HG03175 (cell line): Measurements from ENCODE around the gene ALAS1.

Source experiments
- ATAC-seq: cut with Tn5 transposase; IDR thresholded peaks from one replicate; pipeline ENCODE4 v1.9.1; 2021; ENCODE audit warnings: mild to moderate bottlenecking, moderate library complexity; ENCODE audit not compliant: unreplicated experiment

Gene ALAS1

DNA sequence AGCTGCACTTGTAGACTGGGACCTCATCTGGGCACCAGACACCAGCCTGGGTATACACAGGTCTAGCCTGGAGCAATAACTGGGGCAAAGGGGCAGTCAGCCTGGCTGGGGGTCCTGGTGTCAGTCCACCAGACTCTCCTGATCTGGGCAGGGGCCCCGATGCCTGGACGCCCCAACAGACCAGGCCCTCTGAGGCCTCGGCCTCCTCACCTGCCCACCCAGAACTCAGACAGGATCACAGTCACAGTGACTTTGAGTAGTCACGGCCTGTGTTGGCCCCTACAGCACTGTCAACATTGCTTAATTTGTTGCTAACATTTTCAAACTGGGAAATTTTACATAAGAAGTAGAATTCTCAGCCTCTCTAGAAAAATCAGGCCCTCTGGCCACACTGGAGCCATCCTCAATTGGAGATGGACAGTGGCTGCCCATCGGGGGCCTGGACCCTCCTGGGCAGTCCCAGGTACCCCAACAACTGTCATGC, 35.2 kb downstream of the ALAS1 start:
- no peak for ATAC-seq

DNA sequence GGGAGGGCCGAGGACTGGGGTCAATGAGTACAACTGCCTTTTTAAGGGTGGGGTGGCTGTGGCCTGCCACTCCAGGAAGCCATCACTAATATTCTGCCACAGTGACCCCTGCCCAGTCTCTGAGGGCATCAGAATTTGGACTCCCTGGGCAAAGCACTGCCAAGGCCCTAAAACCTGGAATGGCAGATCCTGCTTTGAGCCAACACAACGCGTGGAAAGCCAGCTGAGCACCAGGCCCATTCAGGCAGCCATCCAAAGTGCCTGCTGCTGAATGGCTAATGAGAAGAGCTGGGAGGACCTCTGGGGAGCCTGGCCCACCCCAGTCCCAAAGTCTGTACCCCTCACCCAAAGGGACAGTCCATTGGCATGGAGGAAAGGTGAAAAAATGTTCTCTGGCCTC, 36.0 kb downstream of the ALAS1 start:
- ATAC-seq = no peak

DNA sequence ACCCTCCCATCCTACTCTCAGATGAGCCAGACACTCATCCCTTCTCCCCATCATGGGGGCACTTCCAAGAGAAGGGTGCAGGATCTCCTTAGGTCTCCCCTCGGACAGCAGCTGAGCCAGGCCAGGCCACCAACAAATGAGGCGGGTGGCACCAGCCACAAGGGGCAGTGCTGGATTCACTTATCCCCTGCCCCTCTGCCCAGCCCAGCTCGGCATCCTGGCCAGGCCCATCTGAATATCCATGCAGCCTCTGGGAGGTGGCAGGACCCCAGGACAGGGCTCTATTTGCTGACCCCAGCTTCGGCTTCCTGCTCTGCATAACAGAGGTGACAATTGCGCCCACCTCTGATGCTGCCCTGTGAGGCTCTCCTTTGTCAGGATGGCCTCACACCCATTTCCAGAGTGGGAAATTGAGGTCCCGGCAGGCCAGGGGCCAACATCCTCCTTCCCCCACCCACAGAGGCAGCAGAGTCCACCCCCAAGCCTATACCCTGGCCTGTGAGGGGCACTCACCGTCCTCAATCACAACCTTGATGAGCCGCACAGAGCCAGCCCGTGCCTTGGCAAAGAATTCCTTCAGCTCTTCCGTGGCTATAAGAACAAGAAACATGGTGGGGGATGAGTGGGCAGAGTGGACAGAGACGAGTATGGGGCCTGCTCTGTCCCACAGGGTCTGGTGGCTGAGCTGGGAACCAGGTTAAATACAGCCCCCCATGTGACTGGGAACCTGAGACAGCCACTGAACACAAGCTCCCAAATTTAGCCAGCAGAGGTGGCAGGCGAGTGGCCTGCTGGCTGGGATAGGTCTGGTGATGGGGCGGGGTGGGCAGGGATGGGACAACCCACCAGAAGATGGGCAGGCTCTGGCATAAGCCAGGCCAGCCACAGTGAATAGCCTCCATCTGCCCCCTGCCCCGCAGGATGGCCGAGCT, 36.8 kb downstream of the ALAS1 start:
- ATAC-seq = no peak

DNA sequence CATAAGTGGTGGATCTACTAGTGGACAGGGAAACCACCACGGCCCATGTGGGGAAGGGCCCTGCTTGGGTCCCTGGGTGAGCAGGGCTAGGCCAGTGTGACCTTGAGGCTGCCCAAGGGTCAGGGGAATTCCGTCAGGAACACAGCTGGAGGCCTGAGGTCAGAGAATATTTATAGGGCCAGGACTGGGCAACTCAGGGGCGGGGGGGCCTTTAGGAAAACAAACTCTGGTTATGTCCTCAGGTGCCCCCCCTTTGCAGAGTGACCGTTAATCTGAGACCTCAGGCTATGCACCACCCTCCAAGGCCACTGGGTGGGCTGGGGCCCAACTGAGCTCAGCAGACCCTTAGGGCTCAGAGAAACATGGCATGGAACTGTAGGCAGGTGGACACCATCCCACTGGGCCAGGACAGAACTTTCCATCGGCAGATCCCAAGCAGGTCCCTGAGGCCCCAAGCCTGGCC, 38.5 kb downstream of the ALAS1 start:
- ATAC-seq = no peak

DNA sequence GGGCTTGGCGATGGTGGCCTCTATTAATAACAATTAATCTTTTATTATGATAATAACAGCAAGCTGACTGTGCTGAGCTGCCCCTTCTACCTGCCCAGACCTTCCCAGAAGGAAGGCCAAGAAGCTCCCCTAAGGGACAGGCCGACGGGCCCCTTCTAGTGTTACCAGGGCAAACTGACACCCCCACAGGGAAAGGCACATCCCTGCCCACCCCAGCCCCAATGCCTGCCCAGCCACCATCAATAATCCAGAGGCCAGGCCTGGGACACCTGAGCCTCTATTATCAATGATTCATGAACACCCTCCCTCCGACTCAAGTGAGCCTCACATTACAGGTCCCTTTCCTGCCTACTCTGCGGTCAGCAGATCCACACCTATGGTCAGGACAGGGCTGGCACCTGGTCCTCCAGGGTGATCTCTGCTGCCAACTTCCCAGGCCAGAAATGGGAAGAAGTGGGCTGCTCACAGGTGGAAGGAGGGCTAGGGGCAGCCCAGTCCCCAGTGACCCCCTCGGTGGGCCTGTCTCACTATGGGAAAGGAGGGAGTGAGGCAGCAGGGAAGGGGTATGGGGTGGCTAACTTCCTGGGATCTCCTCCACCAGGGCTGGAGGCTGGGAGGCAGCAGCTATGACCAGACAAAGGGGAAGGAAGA, 39.2 kb downstream of the ALAS1 start:
- ATAC-seq = no peak

DNA sequence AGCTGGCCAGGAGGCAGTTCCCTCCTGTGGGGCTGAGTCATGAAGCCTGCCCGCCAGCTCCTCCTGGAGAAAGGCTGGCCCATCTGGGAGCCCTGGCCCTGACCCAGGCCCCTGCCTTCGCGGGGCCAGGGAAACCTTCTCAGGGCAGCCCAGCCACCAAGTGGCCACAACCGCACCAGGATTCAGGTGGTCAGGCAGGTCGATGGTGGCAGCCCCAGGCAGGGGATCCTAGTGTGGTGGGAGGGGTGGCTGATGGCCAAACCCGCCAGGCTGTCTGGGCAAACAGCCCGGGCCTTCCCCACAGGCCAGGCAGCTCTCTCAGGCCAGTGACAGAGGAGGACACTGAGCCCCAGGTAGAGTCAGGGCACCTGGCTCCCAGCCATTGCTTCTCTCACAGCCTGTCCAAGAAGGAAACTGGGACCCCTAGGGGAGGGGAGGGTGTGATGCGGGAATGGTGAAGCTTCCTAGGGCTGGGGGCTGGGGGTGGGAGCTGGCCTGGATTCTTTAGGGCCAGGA, 39.8 kb downstream of the ALAS1 start:
- ATAC-seq = no peak

DNA sequence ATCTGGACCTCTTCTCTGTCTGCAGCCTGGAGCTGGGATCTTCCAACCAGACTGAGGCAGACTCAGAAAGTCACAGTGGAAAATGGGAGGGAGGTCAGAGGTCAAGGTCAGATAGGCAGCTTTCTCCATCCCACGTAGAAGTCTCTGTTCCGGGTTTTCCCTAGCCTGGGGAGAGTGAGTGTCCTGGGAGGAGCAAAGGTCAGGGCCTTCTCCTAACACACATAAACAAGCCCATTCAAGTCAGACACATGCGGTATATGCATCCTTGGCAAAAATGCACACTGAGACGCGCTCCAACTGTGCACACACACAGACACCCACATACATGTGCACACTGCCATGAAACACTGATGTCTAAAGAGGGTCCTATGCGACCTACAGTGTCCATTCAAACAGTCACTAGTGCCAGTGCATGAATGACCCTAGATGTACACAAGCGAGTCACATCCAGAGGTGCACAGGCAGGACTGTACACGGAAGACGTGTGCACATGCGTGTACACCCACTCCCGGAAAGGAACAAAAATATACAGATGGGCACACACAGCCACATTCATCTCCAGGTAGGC, 40.3 kb downstream of the ALAS1 start:
- ATAC-seq = no peak

DNA sequence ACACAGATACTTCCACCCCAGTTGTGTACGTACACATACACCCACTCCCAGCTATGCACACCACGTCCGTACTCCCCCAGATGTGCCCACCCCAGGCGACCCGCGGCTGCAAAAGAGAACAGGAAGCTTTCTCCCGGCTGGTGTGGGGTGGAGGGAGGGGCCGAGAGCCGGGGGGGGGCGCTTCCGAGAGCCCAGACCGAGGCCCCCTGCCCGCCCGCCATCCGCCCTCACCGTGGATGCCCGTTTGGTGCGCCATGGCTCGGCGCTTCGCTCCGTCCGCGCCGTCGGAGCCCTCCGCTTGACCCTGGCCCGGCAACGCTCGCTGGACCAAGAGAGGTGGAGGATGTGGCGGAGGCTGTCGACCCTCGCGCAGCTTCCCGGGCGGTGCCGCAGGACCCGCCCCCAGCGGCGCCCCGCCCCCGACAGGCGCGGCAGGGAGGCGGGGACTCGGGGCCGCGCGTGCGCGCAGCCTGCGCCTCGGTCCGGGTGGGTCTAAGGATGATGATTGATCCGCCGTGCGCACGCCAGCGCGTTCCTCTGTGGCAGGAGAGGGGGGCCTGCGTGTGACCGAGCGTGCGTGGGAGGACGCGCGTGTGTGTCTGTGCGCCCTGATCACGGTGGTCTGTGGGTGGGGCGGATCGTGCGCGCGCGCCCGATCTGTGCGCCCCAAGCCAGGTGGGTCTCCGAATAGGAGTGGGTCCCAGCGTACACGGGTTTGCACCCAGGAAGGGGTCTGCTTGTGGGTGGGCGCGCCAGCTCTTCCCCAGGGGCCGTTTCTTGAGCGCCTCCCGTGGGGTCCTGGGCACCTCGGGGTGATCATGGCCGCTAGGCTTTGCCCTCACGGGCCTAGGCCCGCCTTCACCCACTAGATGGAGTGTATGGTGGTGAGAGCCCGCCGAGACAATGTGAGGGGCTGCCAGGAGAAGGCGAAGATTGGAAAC, 41.1 kb downstream of the ALAS1 start, which contains the start of gene TWF2:
TSS of gene TWF2 (minus strand) at position 398 of the 941 bp plus-strand sequence. CDS start at position 256, 142 bp downstream.
- ATAC-seq = peak; percentile 80

DNA sequence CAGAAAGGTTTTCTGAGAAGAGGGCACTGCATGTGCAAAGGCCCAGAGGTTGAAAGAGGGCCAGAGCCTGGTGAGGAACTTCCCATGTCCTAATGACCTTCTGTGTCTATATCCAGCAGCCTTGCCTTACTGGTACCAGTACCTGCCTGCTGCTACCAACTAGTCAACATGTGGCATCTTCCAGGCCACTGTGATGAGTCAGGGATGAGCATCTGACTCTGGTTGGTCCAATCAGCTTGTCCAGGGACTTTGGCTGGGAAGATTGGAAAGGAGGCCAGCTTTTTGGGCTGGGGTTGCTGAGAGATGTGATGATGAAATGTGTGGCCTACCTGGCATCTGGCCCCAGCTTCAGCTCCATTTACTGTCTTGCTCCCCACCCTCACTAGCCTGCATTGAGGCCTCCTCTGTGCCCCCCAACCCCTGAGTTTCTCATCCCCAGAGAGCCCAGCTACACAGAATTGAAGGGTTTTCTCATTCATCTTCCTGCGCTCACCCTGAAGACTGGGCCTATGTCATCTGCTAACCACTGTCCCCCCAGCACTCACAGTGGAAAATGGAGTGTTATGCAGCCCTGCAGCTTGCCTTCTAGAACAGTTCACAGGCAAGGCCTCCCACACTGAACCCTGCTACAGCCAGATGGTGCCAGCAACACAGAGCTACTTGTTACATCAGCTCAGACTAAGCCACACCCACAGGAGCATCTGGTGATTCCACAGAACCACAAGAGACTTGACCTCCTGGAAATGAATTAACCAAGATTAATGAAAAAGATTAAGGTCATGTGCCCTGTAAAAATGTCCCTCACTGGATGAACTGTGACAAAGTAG, 42.3 kb downstream of the ALAS1 start:
- ATAC-seq = no peak

DNA sequence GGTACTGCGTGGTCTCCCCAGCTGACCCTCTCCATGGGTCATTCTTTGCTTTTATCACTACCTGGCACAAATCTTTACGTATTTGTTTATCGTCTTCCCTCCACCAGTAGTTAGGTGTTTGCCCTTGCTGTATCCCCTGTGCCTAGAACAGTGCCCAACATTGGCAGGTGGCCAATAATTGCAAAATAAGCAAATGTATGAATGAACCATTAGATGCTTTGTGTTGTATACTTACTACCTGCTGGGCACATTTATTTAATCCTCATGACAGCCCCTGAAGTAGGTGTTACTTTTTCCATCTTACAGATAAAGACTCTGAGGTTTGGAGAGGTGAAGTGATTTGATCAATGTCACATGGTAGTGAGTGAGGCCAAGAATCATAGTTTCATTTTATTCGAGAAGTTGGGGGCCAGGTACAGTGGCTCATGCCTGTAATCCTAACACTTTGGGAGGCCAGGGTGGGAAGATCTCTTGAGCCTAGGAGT, 43.0 kb downstream of the ALAS1 start:
- no peak for ATAC-seq

DNA sequence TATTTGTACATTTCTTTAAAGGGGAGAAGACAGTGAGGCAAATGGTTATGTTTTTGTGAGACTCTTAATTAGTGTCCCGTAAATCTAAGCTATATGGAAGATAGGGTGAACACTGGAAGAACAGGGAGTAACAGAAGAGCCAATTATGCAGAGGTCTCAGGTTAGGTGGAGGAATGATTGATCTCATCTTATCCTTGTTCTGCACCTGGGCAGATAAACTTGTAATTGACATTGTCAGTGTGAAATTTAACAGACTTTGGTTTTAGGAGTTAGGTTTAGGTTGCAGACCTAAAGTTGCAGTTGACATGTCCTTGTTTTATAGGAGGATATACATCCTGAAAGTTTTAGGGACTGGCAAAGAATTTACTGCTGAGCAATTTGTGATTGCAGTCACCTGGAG, 44.1 kb downstream of the ALAS1 start:
- ATAC-seq = no peak

DNA sequence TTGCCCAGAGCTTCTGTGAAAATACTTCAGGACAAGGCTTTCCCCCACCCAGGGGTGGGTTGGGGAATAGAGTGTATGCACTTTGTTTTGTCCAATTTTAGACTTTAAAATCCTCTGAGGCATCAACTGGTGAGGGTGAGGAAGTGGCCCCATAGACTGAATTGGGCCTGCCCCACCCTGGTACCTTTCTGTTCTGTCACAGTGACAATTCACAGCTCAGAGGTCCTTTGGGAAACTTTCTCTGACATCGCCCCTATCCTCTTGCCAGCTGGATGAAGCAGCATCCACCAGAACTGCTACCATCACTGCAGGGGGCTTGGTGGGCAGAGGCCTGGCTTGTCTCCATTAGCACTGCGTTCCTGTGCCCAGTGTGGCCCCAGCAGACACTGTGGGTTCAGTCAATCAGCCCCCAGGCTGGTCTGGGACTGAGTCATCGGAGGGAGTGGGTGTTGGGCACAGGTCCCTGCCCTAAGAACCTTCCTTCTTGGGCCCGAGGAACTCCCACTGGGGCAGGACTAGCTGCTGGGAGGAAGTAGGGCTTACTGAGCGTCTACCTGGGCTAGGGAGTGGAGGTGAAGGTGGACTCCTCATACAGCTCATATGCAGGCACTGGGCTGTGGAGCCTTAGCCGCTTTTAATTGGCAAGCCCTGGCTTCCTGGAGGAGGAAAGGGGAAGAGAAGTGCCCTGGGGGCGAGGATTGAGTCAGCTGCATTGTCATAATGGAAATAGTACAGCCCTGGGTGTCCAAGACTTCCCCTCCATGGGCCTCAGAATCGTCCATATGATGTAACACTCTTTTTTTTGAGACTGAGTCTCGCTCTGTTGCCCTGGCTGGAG, 46.0 kb downstream of the ALAS1 start:
- ATAC-seq = peak; percentile 41

DNA sequence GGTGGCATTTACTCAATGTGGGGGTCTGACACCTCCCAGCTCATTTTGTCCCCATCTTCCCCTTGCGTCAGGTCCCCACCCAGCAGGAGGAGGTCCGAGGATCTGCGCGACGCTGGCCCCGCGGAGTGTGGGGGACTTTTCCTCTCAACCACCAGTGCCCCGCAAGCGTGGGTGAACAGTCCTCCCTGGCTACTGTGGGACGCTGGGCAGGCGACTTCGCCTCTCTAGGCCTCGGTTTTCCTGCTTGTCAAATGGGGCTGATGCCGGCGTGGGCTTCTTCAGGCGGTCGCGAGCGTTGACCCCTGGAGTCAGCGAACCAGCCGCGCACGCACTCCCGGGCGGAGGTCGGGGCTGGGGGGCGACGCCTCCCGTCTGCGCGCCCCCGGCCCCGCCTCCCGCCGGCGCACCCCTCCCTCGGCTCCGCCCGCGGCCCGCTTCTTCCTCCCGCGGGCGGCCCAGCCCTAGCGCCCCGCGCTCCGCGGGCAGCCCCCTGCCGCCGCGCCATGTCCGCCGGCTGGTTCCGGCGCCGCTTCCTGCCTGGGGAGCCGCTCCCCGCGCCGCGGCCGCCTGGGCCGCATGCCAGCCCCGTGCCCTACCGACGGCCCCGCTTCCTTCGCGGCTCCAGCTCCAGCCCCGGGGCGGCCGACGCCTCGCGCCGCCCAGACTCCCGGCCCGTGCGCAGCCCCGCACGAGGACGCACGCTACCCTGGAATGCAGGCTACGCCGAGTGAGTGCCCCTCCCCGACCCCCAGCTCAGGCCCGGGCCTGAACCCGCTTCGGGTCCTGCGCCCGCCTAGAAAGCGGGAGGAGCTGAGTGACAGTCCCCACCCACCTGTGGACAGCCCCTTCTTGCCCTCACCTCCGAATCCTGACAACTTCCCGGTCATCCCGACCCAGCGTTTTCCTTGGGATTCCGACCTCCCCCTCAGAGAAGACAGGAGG, 47.6 kb downstream of the ALAS1 start, which contains the start of gene PPM1M:
TSS of gene PPM1M (plus strand) at position 438 of the 942 bp plus-strand sequence. CDS start at position 504, 66 bp downstream.
- no peak for ATAC-seq

DNA sequence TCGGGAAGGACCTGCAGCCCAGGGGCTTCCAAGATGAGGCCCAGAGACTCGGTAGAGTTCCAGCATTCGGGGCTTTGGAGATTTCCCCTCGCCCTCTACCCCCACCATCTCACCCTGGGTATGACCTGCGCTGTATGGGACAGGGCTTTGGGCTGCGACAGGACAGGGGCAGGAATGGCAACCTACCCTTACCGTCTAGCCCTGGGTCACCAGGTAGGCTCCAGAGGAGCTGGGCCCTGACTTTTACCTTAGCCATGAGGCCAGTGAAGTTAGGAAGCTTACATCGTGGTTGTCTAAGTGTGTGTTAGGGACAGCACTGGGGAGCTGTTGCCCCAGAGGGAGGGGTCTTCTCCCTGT, 48.3 kb downstream of the ALAS1 start:
- no peak for ATAC-seq

DNA sequence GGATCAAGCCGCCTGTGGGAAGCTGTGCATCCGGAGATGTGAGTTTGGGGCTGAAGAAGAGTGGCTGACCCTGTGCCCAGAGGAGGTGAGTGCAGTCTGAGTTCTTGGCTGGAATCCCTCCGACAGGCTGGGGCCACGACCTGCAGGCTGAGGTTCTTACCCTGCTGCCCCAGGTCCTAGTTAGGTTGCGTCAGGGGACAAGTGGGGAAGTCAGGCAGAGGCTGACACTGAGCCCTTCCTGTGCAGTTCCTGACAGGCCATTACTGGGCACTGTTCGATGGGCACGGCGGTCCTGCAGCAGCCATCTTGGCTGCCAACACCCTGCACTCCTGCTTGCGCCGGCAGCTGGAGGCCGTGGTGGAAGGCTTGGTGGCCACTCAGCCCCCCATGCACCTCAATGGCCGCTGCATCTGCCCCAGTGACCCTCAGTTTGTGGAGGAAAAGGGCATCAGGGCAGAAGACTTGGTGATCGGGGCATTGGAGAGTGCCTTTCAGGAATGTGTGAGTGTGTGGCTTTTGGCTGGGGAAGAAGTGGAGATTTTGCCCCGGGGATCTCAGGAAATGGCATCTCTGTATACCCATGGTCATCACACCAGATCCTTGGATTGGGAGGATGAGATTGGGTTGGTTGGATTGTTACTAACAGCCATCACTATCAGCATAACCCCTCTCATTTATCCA, 48.9 kb downstream of the ALAS1 start:
- ATAC-seq = no peak

DNA sequence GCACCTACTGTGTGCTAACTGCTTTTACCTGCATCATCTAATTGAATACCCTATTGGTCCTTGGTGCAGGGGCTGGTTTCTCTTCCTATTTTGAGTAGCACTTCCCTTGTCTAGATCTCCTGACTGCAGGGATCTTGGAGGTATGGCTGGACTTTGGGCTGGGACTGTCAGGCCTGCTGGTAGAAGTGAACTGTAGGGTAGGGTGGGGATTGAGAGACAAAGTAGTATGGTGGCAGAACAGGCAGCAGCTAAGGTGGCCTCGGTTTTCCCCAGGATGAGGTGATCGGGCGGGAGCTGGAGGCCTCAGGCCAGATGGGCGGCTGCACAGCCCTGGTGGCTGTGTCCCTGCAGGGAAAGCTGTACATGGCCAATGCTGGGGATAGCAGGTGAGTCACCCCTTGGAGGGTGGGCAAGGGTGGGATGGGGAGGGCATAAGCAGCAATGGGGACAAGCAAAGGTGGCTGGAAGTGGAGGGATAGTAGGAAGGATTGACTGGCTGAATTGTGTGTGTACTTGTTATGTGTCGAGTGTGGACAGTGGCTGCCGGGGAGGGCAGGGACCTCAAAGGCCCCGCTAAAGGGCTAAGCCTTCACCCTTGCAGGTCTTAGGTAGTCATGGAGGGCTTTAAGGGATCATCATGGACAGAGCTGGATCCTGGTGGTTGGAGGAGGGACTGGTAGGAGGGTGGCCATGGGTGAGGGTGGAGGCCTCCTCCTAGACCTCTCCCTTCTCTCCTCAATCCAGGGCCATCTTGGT, 49.6 kb downstream of the ALAS1 start:
- ATAC-seq = no peak
